Hepatocyte (in vitro differentiated cells): ENCODE measurements around the gene AUH. TPM values are rescaled to one million over a fixed set of nuclear protein-coding genes. Genes with fewer than 3 reads are reported as not detected.
A peak's percentile ranks its signal among the peaks of the same experiment; 100 is the strongest.

Experiments used
- DNase-seq: peaks from one replicate; pipeline ENCODE4 v3.0.0-alpha.2; 2016; ENCODE audit warnings: low spot score
- H2AFZ ChIP-seq: fragments of 200-600 bp; sonication (generic); 2 replicates; pipeline ENCODE4 v1.6.0; 2016; ENCODE audit warnings: antibody characterized with exemption, mild to moderate bottlenecking
- H3K27ac ChIP-seq: fragments of 200-600 bp; sonication (generic); 2 replicates; pipeline ENCODE4 v1.5.1; 2016; ENCODE audit warnings: mild to moderate bottlenecking
- H3K27me3 ChIP-seq: fragments of 200-600 bp; sonication (generic); 2 replicates; pipeline ENCODE4 v1.6.1; 2016
- H3K36me3 ChIP-seq: fragments of 200-600 bp; sonication (generic); replicated peaks from 2 replicates; pipeline ENCODE4 v1.5.1; 2016; ENCODE audit warnings: low read depth; ENCODE audit not compliant: insufficient read depth
- H3K4me1 ChIP-seq: fragments of 200-600 bp; sonication (generic); 2 replicates; pipeline ENCODE4 v1.5.1; 2016; ENCODE audit warnings: mild to moderate bottlenecking, moderate library complexity; ENCODE audit not compliant: insufficient read depth
- H3K4me2 ChIP-seq: fragments of 200-600 bp; sonication (generic); 2 replicates; pipeline ENCODE4 v1.6.0; 2016
- H3K4me3 ChIP-seq: fragments of 200-600 bp; sonication (generic); 2 replicates; pipeline ENCODE4 v1.5.1; 2016; ENCODE audit warnings: mild to moderate bottlenecking
- H3K79me2 ChIP-seq: fragments of 200-600 bp; sonication (generic); 2 replicates; pipeline ENCODE4 v1.6.0; 2017; ENCODE audit warnings: mild to moderate bottlenecking
- H3K9me2 ChIP-seq: fragments of 200-600 bp; sonication (generic); replicated peaks from 2 replicates; pipeline ENCODE4 v1.6.0; 2017; ENCODE audit warnings: mild to moderate bottlenecking; ENCODE audit not compliant: insufficient read depth
- H3K9me3 ChIP-seq: fragments of 200-600 bp; sonication (generic); 2 replicates; pipeline ENCODE4 v1.5.1; 2016; ENCODE audit warnings: low read depth, mild to moderate bottlenecking
- H4K20me1 ChIP-seq: fragments of 200-600 bp; sonication (generic); 2 replicates; pipeline ENCODE4 v1.6.0; 2016; ENCODE audit warnings: mild to moderate bottlenecking; ENCODE audit not compliant: insufficient read depth, poor library complexity, severe bottlenecking
- EZH2 ChIP-seq: fragments of 200-600 bp; sonication (generic); IDR thresholded peaks from 2 replicates; pipeline ENCODE4 v1.6.1; 2016; ENCODE audit warnings: antibody characterized with exemption, mild to moderate bottlenecking, borderline replicate concordance
- EZH2phosphoT487 ChIP-seq: fragments of 200-600 bp; sonication (generic); IDR thresholded peaks from one replicate; pipeline ENCODE4 v1.6.1; 2018; ENCODE audit warnings: antibody characterized with exemption, mild to moderate bottlenecking, low read depth, moderate library complexity; ENCODE audit not compliant: unreplicated experiment, severe bottlenecking
- WGBS: methylation state at CpG from one replicate; pipeline ENCODE4 v1.1.6; 2016; ENCODE audit warnings: low lambda C conversion rate; ENCODE audit errors: missing lambda C conversion rate; 5-methylcytosine and 5-hydroxymethylcytosine counted together
- polyA plus RNA-seq: library from polyadenylated mRNA; unstranded; fragments of >200 nt; fragmentation: Nextera tagmentation; extraction: Ambion mirVana; gene quantifications from 2 replicates; pipeline ENCODE4 v1.2.1, GENCODE V29; 2016
- total RNA-seq: library from RNA; depleted of rRNA; stranded (reverse); fragments of >200 nt; gene quantifications from 2 replicates; pipeline ENCODE4 v1.2.3, GENCODE V29; 2014
- TF ChIP-seq, protein P1 (sequence below): fragments of 200-600 bp; sonication (generic); IDR thresholded peaks from 2 replicates; pipeline ENCODE4 v1.5.1; 2016; ENCODE audit warnings: antibody characterized with exemption, mild to moderate bottlenecking; ENCODE audit not compliant: poor library complexity

The AUH gene
- total and polyA plus RNA-seq, 2 experiments from 2014 or later, result 19.5 to 25.0 TPM

DNA sequence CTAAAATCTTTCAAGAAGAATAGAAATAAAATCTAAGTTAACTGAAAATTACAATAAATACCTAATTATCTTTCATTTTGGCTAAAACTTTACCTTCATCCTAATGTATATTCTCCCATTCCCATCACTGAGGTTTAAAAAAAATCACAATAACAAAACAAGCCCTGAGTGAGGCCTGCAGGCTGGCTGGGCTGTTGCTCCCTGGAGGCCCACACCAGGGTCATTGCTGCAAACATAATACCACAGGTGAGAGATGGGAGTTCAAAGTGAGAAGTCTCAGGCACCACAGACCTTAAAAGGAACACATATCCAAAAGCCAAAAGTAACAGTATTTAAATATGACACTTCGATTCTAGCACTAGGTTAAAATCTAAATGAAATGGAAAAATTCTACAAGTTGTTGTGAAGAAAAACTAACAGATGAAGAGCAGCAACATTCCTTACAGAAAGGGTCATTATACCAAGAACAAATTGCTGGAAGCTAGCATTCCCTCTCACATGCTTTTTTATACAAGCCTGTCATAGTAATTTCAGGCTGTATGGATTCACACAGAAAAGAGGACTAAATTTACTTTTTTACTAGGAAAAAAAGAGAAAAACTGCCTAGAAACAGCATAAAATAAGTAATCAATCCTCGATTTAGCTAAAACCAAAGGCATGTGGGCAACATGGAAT lies 57.8 kb downstream of the AUH start:
- no peaks in the 10 kb centered on the region for H3K4me1 ChIP-seq
- H3K9me2 ChIP-seq, result no peaks in the 10 kb centered on the region
- no peak overlapping the region for H3K4me2 ChIP-seq
- whole genome bisulfite sequencing, result 88% methylated on average over 2 of the region's 2 CpGs
- no peak overlapping the region for H3K4me3 ChIP-seq
- H3K9me3 ChIP-seq, result no peaks in the 10 kb centered on the region
- H2AFZ ChIP-seq, result no peak overlapping the region
- no peaks in the 10 kb centered on the region for H3K27me3 ChIP-seq
- TF ChIP-seq EZH2, result no peak
- no peak for TF ChIP-seq EZH2phosphoT487
- TF ChIP-seq, protein P1, sequence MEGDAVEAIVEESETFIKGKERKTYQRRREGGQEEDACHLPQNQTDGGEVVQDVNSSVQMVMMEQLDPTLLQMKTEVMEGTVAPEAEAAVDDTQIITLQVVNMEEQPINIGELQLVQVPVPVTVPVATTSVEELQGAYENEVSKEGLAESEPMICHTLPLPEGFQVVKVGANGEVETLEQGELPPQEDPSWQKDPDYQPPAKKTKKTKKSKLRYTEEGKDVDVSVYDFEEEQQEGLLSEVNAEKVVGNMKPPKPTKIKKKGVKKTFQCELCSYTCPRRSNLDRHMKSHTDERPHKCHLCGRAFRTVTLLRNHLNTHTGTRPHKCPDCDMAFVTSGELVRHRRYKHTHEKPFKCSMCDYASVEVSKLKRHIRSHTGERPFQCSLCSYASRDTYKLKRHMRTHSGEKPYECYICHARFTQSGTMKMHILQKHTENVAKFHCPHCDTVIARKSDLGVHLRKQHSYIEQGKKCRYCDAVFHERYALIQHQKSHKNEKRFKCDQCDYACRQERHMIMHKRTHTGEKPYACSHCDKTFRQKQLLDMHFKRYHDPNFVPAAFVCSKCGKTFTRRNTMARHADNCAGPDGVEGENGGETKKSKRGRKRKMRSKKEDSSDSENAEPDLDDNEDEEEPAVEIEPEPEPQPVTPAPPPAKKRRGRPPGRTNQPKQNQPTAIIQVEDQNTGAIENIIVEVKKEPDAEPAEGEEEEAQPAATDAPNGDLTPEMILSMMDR, result no peak
- H3K36me3 ChIP-seq, result no peaks in the 10 kb centered on the region
- H3K79me2 ChIP-seq, result no peaks in the 10 kb centered on the region
- no peak for DNase-seq
- H3K27ac ChIP-seq, result no peak overlapping the region
- H4K20me1 ChIP-seq, result no peaks in the 10 kb centered on the region

DNA sequence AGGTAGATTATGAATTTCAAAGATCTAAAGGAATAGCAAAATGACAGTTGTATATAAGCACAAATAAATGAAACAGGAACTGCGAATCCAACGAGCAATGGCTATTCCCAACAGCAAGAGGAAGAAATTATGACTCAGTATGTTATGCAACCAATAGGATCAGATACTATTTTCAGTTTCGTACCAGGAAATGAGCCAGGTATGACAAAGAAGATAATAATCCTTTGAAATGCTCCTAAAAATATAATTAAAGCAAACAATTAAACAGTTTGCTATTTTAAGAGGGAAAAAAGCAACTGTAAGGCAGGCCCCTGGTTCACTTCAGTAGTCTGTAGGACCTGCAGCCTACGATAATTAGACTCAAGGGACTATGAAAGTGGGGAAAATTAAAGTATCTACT lies 58.9 kb downstream of the AUH start:
- H3K27ac ChIP-seq, result peak overlapping the region; percentile 38
- H3K79me2 ChIP-seq, result no peaks in the 10 kb centered on the region
- no peaks in the 10 kb centered on the region for H3K27me3 ChIP-seq
- H3K4me2 ChIP-seq, result no peak overlapping the region
- no peak overlapping the region for H2AFZ ChIP-seq
- H3K4me1 ChIP-seq, result no peaks in the 10 kb centered on the region
- no peak for TF ChIP-seq EZH2
- TF ChIP-seq EZH2phosphoT487, result no peak
- TF ChIP-seq, protein P1, result no peak
- H4K20me1 ChIP-seq, result no peaks in the 10 kb centered on the region
- no peaks in the 10 kb centered on the region for H3K9me2 ChIP-seq
- no peak overlapping the region for H3K4me3 ChIP-seq
- no peak for DNase-seq
- H3K9me3 ChIP-seq, result no peaks in the 10 kb centered on the region
- H3K36me3 ChIP-seq, result no peaks in the 10 kb centered on the region
- WGBS, result 83% methylated on average over 4 of the region's 4 CpGs

DNA sequence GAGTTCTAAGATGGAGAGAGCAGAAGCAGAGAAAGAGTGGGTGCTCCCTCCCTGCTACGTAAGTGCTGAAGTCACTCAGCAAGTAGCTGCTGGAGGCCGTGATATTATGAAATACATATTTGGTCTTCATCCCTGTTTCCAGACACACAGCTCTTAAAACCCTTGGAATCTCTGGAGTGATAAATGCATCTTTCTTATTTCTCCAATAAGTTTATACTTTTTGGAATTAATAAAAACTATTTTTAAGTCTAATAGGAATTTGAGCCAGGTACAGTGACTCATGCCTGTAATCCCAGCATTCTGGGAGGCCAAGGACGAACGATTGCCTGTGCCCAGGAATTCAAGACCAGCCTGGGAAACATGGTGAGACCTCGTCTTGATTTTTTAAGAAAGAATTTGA lies 60.6 kb downstream of the AUH start:
- no peaks in the 10 kb centered on the region for H3K4me1 ChIP-seq
- H3K9me3 ChIP-seq, result no peaks in the 10 kb centered on the region
- TF ChIP-seq, protein P1, result no peak
- TF ChIP-seq EZH2phosphoT487 (no peak), EZH2 (no peak)
- no peak overlapping the region for H3K4me2 ChIP-seq
- no peaks in the 10 kb centered on the region for H3K79me2 ChIP-seq
- no peak overlapping the region for H2AFZ ChIP-seq
- H3K4me3 ChIP-seq, result no peak overlapping the region
- peak overlapping the region; percentile 25 for H3K27ac ChIP-seq
- H3K36me3 ChIP-seq, result no peaks in the 10 kb centered on the region
- H4K20me1 ChIP-seq, result no peaks in the 10 kb centered on the region
- no peak for DNase-seq
- no peaks in the 10 kb centered on the region for H3K9me2 ChIP-seq
- no peaks in the 10 kb centered on the region for H3K27me3 ChIP-seq
- 77% methylated on average over 5 of the region's 5 CpGs for WGBS
